GM21737 (cell line): ENCODE results near the gene SLC24A3.

Source experiments
- ATAC-seq: cut with Tn5 transposase; IDR thresholded peaks from one replicate; pipeline ENCODE4 v1.9.1; 2021; ENCODE audit warnings: mild to moderate bottlenecking, moderate library complexity; ENCODE audit not compliant: unreplicated experiment

The SLC24A3 gene

DNA sequence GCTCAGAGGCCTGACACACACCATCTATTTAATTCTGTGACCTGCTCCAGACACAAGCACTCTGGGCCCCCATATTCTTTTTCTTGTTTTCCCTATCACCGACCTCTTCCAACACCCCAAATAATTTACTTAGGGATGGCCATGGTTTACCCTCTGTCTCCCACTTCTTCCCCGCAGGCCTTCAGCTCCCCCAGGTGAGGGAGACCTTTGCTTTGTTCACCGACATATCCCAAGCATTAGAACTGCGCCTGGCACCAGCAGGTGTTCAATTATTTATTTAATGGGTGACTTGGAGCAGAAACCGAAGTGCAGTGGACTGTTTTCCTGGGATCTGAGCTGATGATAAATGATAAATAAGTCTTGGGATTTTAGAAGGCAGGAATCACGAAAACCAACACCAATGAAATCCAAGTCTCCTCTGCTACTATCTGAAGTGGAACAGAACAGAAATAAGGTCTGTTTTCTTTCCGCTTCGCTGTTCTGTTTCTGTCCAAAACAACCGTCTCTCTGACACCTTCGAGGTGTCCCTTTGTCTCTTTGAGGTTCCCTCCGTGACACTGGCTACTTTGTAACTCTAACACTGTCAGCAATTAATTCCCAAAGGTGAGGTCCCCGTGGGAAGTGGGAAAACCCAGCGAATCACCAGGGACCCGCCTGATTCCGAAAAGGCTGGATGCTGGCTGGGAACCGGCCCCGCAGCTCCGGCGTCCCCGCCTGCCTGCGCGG is 544.5 kb downstream of the SLC24A3 start:
- no peak for ATAC-seq

DNA sequence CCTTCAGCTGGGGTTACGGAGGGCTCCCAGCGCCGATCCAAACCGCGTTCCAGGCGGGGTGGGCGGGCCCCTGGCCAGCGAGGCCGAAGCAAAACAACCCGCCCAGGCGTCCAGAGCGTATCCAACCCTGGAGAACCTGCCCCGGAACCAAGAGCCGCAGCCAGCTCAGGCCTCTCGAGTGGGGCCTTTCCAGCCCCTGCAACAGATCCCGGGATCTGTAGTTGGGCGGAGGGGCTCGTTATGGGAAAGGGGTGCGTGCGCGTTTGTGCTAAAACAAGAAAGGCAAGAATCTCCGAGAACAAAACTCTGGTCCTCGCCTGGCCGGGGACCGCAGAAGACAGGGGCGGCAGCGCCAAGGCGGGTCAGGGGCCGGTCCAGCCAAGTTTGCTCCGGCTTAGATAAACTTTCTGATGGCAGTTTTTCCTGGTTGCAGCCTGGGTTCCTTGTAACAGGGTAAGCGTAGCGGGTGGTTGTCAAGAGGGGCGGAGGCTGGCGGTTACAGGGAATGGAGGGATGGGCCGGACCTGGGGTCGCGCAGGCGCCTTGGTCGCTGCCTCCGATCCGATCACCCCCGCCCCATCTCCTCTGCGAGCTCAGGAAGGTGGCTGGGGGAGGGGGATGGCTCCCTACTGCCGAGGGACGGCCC is 545.2 kb downstream of the SLC24A3 start:
- ATAC-seq: no peak

DNA sequence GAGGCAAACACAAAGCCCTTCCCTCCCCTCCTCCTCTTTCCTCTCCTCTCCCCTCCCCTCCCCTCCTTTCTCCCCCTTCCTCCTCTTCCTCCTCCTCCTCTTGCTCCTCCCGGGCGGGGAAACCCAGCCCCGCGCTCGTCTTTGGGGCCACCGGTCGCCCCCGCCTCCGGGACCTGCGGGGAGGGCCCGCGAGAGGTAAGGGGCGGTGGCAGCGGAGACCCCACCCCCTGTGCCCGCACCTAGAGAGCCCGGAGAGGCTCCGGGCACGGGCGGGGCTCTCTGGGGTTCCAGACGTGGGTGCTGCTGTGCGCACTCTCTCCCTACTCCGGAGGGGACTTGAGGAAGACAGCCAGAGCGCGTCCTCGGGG is 545.7 kb downstream of the SLC24A3 start, which contains the start of gene RIN2:
RIN2 (plus strand) TSS at position 126 of the 368 bp plus-strand sequence. CDS start 131,344 bp downstream, outside the sequence.
- ATAC-seq: no peak

DNA sequence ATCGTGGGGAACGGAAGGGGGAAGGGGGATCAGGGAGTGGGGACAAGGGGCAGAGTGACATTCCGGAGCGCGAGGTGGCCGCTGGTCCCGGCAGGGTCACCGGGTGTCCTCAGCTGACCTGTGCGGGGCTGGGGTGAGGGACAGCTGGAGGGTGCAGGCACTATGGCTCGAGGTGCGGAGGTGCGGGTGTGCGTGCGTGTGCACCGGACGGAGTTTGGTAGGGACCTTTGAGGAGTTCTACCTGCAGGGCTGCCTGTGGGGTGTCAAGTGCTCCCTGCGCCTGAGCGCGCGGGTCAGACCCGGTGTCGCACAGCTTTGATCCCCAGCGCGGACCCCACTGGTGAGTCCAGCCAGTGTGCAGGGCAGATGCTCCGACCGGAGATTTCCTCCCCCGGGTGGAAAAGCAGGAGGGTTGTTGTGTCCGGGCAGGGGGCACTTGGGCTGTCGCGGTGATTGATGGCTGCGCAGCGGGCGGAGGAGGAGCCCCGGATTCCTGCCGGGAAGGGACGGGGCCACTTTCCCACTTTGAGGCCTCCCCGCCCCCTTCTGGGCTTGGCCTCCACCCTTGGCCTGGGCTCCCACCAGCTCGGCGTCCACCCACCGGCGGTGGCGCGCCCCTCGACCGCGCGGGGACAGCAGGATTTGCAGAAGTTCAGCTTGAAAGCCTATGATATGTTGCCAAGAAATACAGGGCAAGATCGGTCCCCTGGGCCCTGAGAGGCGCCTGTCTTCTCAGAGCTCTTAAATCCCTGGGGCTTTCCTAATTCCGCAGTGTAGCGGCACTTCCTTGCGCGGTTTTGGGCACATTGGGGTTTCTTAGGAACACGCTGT is 546.3 kb downstream of the SLC24A3 start:
- no peak for ATAC-seq

DNA sequence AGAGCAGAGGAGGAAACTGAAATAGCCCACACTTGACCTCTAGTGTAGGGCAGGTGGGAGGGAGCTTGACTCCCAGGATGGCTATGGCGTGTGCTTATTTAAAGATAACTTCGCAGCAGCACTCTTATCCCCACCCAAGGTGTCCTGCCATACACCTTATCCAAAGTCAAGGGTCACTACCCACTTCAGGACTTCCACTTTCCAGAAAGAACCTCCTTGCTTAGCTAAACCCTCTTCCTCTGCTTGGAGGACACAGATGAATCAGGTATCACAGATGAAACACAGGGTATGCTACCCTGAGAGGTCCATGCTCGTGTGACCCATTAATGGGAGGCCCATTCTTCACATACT is 547.9 kb downstream of the SLC24A3 start:
- no peak for ATAC-seq

DNA sequence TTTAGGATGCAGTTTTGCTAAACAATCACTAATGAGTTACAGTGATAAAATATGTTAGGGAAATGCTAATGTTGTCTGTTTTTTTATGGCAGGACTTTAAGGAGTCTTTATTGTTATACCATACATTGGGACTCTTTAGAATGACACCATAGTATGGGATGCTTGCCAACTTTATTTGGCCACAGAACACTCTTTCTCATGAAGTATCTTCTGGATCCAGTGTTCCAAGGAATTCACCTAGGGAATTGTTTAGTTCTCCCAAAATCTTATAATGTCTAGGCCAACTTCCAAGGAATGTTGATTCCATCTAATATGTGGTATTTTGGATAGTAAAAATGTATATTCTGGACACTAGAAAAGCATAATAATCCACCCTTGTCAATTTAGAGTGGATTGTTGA is 548.9 kb downstream of the SLC24A3 start:
- no peak for ATAC-seq

DNA sequence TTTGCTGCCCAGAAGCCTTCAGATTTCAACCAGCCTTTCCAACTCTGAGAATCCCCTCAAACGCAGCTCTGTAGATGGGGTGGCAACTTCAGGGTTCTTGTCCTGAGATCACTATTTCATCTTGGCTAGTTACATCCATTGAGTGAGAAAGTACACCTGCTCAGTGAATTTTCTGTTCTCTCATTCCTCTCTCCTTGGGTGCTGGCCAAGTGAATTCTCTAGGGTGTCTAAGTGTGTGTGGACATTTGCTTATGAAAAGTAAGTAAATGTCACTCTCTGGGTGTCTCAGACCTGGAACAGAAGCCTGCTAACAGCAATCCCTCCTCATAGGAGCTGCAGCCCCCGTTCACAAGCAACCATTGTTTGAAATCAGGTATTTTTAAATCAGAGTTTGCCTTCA is 549.4 kb downstream of the SLC24A3 start:
- ATAC-seq: no peak

DNA sequence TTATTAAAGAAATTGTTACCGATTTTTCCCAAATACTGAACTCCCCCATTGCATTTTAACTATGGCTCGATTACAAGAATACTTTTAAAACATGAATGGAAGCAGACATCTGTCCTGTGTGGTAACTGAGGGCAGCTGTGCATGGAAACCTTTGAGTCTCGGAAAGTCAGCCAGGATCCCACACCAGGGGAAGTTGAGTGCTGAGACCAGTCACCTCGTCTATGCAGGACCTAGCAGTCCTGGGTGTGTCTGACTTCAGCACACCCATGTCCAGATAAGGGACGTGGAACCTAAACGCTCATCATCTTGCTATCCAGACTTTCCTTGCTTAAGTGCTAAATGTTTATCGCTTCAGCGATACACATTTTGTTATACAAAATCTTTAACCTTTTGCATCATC is 551.8 kb downstream of the SLC24A3 start:
- ATAC-seq: no peak

DNA sequence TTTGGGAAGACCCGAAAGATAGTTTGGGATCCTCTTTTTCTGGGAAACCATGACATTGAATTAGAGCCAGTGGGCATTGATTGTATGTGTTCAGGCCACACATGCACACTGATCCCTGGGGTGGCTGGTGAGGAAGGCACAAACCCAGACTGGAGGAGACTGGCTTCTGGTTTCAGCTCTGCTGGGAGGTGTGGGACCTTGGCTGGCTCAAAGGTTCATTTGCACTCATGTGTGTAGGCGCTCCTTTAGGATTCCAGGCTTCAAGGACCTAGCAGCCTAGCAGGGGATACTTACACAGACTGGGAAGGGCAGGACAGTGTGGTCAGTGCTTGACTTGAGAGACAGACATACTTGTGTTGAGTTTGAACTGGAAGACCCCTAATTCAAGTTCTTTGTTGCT is 552.8 kb downstream of the SLC24A3 start:
- ATAC-seq: no peak

DNA sequence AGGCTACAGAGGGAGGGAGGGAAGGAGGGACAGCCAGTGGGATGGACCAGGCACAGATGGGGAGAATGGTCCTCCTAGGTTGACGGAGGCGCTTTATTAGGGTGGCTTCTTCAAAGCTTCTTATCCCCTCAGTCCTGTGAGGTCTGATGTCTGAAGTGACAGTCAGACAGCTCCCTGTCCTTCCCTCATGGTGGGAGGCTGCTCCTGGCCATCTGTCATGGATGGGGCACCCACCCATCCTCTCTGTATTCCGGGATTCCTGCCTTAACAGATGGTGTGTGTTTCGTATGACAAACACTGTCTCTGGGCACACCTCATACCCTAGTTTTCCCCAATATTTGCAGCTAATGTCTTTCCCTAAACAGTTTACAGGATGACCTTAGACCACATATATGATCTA is 553.5 kb downstream of the SLC24A3 start:
- ATAC-seq: no peak

DNA sequence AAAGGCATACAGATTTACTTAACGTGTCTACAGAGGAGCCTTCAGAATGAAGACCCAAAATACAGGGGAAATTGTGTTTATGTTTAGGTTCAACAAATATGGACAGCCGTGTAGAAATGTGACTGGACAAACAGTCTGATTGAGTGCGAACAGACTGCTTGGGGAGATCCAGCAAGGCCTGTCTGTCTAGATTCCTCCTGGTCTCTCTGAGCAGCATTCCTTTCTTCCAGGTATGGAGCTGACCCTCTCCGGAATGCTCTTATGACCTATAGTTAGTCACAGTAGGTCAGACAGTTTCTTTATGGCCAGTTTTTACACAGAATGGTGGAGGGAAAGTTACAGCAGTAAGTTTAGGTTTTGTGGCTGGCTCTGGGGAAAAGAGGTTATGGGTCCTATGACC is 554.6 kb downstream of the SLC24A3 start:
- ATAC-seq: no peak

DNA sequence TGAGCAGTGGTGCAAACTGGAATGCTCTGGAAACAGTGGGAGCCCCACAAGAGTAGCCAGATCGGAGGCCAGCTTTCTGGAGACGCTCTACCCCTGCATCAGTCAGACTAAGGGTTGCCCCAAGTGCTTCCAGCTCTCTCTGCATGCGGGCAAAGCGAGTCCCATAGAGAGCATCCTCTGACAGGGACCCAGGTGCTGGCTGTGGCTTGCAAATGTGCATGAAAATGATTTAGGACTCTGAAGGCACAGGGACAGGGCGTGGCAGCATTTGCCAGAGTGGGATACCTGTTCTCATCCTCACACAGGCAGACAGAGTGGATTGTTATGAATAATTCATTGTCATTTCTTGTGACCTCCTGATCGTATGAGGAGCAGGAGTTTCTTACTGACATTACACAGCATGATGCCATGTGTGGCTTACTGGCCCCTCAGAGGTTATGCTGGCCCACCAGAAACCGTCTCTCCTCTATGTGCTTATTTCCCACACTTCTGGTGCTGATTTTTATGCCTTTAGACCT is 555.9 kb downstream of the SLC24A3 start:
- ATAC-seq: no peak

DNA sequence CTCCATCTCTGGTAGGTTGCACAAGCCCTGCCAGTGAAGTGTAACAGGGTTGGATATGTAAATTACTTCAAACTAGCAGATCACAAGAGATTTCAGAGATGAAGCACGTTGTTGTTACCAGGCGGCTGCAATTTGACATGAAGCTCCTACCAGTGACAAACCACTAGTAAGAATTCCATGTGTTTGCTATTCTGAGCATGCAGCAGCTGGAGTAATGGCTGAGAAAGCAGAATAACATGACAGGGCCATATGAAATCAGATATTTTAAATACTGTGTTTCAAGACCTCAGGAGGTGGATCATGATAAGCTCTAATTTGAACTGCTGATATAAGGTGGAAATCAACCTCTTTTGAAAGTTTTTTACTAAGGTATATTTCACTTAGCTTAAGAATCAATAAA is 557.1 kb downstream of the SLC24A3 start:
- no peak for ATAC-seq

DNA sequence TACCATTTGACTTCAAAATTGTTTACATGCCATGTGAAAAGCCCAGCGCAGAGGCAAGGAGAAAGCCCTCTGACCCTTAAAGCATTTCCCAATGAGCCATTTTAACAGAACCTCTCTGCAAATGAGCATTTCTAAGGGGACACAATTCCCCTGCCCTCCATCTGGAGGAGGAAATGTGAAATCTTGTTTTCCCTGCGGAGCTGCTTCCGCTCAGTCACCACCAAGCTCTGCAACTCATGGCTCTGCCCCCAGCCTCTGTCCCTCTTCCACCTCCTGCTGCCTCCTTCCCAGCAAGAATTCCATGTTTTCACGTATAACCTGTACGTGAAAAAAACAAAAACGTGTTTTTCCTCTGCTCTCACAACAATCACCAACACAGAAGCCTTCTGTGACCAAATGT is 557.9 kb downstream of the SLC24A3 start:
- ATAC-seq: no peak

DNA sequence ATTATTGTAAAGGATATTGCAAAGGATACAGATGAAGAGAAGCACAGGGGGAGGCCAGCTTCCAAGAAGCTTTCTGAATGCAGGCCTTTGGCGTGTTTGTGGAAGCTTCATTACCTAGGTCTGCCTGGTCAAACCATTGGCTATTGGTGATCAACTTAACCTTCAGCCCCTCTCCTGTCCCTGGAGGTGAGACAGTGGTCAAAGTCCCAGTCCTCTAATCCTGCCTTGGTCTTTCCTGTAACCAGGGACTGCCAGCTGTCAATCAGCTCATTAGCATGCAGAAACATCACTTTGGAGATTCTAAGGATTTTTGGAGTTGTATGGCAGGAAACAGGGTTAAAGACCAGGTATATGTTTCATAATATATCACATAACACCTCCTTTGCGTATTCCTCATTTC is 558.6 kb downstream of the SLC24A3 start:
- ATAC-seq: no peak
